HEK293 (cell line): Measurements from ENCODE around the gene ISM2.

Experiments used
- CTCF ChIA-PET: fragments of 350-600 bp; formaldehyde crosslinking; extraction: SDS; loops from one replicate; lab custom pipeline; 2021; ENCODE audit warnings: antibody characterized with exemption; lab: Yijun Ruan, JAX
- POLR2A ChIA-PET: fragments of 300-600 bp; formaldehyde crosslinking; extraction: SDS; loops from one replicate; lab custom pipeline; 2020; ENCODE audit warnings: antibody characterized with exemption, inconsistent platforms; lab: Yijun Ruan, JAX
- H3K27ac ChIP-seq: fragments of 200-500 bp; sonication (Bioruptor generic); 2 replicates; pipeline ENCODE4 v1.5.1; 2014; ENCODE audit warnings: low read depth, low read length, control low read depth, inconsistent platforms; ENCODE audit errors: extremely low read depth
- H3K36me3 ChIP-seq, 2 experiments: fragments of 200-500 bp in 1 of 2; sonication (Bioruptor generic) in 1 of 2; 1 replicate in 1 of 2; 2 replicates in 1 of 2; pipeline ENCODE4 v1.5.1; 2014 to 2017; ENCODE audit warnings: inconsistent platforms in 2 of 2, low read length in 2 of 2; ENCODE audit not compliant: control insufficient read depth in 2 of 2, insufficient read depth in 1 of 2
- H3K4me1 ChIP-seq: fragments of 200-500 bp; sonication (Bioruptor generic); 2 replicates; pipeline ENCODE4 v1.5.1; 2014; ENCODE audit warnings: mild to moderate bottlenecking, low read length, inconsistent platforms; ENCODE audit not compliant: control insufficient read depth, insufficient read depth
- H3K4me3 ChIP-seq: 2 replicates; pipeline ENCODE4 v1.5.1; 2011; ENCODE audit warnings: low read depth, mild to moderate bottlenecking, control low read depth, low read length, moderate library complexity
- H3K9me3 ChIP-seq: fragments of 200-500 bp; sonication (Bioruptor generic); 2 replicates; pipeline ENCODE4 v1.5.1; 2014; ENCODE audit warnings: low read depth, low read length, inconsistent platforms; ENCODE audit not compliant: control insufficient read depth, insufficient read depth
- GLI4 ChIP-seq: fragments of 450-650 bp; formaldehyde crosslinking; IDR thresholded peaks from 2 replicates; pipeline ENCODE4 v1.5.1; 2016; ENCODE audit warnings: missing biosample characterization, missing genetic modification characterization
- HIC1 ChIP-seq: fragments of 450-650 bp; formaldehyde crosslinking; IDR thresholded peaks from 2 replicates; pipeline ENCODE4 v1.5.1; 2016; ENCODE audit warnings: missing biosample characterization, missing genetic modification characterization
- HOXA7 ChIP-seq: sonication (generic); formaldehyde crosslinking; IDR thresholded peaks from 2 replicates; pipeline ENCODE4 v1.8.1; 2022; ENCODE audit warnings: missing genetic modification reagents, borderline replicate concordance
- INSM2 ChIP-seq: fragments of 450-650 bp; formaldehyde crosslinking; IDR thresholded peaks from 2 replicates; pipeline ENCODE4 v1.5.1; 2016; ENCODE audit warnings: missing biosample characterization, missing genetic modification characterization
- KLF17 ChIP-seq: fragments of 450-650 bp; formaldehyde crosslinking; IDR thresholded peaks from 2 replicates; pipeline ENCODE4 v1.5.1; 2016; ENCODE audit warnings: missing biosample characterization, missing genetic modification characterization
- SALL2 ChIP-seq: fragments of 450-650 bp; formaldehyde crosslinking; IDR thresholded peaks from 2 replicates; pipeline ENCODE4 v1.5.0; 2017; ENCODE audit warnings: missing biosample characterization, mild to moderate bottlenecking, missing genetic modification characterization, borderline replicate concordance
- SCRT2 ChIP-seq: fragments of 450-650 bp; formaldehyde crosslinking; IDR thresholded peaks from 2 replicates; pipeline ENCODE4 v1.5.1; 2016; ENCODE audit warnings: missing biosample characterization, missing genetic modification characterization
- ZBTB17 ChIP-seq: fragments of 450-650 bp; formaldehyde crosslinking; IDR thresholded peaks from 2 replicates; pipeline ENCODE4 v1.5.1; 2016; ENCODE audit warnings: missing biosample characterization, missing genetic modification characterization
- ZBTB20 ChIP-seq: fragments of 450-650 bp; formaldehyde crosslinking; IDR thresholded peaks from 2 replicates; pipeline ENCODE4 v1.5.1; 2016; ENCODE audit warnings: missing biosample characterization, missing genetic modification characterization
- ZBTB21 ChIP-seq: fragments of 450-650 bp; formaldehyde crosslinking; IDR thresholded peaks from 2 replicates; pipeline ENCODE4 v1.5.1; 2017; ENCODE audit warnings: missing biosample characterization, missing genetic modification characterization
- ZNF157 ChIP-seq: fragments of 450-650 bp; formaldehyde crosslinking; IDR thresholded peaks from 2 replicates; pipeline ENCODE4 v1.5.1; 2016; ENCODE audit warnings: missing biosample characterization, missing genetic modification characterization
- ZNF202 ChIP-seq: fragments of 450-650 bp; formaldehyde crosslinking; IDR thresholded peaks from 2 replicates; pipeline ENCODE4 v1.5.1; 2016; ENCODE audit warnings: missing biosample characterization, missing genetic modification characterization, borderline replicate concordance
- ZNF274 ChIP-seq, 2 experiments: fragments of 200-500 bp in 1 of 2; fragments of 450-650 bp in 1 of 2; sonication (Bioruptor generic) in 1 of 2; formaldehyde crosslinking in 1 of 2; IDR thresholded peaks; 2 replicates each; pipeline versions ENCODE4 v1.5.1 to v1.6.1; 2014 to 2016; ENCODE audit warnings: borderline replicate concordance in 1 of 2, inconsistent platforms in 1 of 2, low read length in 1 of 2, missing biosample characterization in 1 of 2, missing genetic modification characterization in 1 of 2
- ZNF423 ChIP-seq: fragments of 450-650 bp; formaldehyde crosslinking; IDR thresholded peaks from 2 replicates; pipeline ENCODE4 v1.5.1; 2016; ENCODE audit warnings: missing biosample characterization, missing genetic modification characterization
- ZNF544 ChIP-seq: fragments of 450-650 bp; formaldehyde crosslinking; IDR thresholded peaks from 2 replicates; pipeline ENCODE4 v1.5.0; 2017; ENCODE audit warnings: missing biosample characterization, missing genetic modification characterization
- ZNF585B ChIP-seq: fragments of 450-650 bp; formaldehyde crosslinking; IDR thresholded peaks from 2 replicates; pipeline ENCODE4 v1.5.1; 2016; ENCODE audit warnings: missing biosample characterization, missing genetic modification characterization
- ZNF701 ChIP-seq: fragments of 450-650 bp; formaldehyde crosslinking; IDR thresholded peaks from 2 replicates; pipeline ENCODE4 v1.5.1; 2016; ENCODE audit warnings: missing biosample characterization, missing genetic modification characterization
- ZNF843 ChIP-seq: fragments of 450-650 bp; formaldehyde crosslinking; IDR thresholded peaks from 2 replicates; pipeline ENCODE4 v1.5.1; 2016; ENCODE audit warnings: missing biosample characterization, missing genetic modification characterization
- ZXDB ChIP-seq: fragments of 450-650 bp; formaldehyde crosslinking; IDR thresholded peaks from 2 replicates; pipeline ENCODE4 v1.5.1; 2016; ENCODE audit warnings: missing biosample characterization, missing genetic modification characterization
- TF ChIP-seq, protein P1 (sequence below): fragments of 450-650 bp; formaldehyde crosslinking; IDR thresholded peaks from 2 replicates; pipeline ENCODE4 v1.5.1; 2016; ENCODE audit warnings: missing biosample characterization, missing genetic modification characterization
- TF ChIP-seq, protein P2 (sequence below): fragments of 450-650 bp; formaldehyde crosslinking; IDR thresholded peaks from 2 replicates; pipeline ENCODE4 v1.5.1; 2017; ENCODE audit warnings: missing biosample characterization, missing genetic modification characterization

The ISM2 gene

DNA sequence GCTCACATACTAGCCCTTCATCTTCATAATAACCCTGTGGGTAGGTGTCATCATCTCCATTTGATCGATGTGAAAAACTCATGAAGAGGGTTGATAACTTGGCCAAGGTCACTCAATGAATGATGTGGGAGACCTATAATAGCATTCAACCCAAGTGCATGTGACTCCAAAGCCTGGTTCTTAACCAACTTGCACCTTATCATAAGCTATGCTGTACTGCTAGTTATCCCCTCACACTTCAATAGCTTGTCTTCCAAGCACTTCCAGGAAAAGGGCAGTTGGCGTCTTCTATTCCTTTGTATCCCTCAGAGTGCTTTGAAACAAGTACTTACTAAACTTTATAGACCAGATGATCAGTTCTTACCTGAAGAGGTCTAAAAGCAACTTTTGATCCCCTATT lies 56.4 kb downstream of the ISM2 start:
- ChIA-PET CTCF (no interaction called here), POLR2A (no interaction called here)
- H3K4me3 ChIP-seq: no peak overlapping the region
- TF ChIP-seq ZNF843 (tag by site-specific recombination) (no peak), SCRT2 (tag by site-specific recombination) (no peak), ZBTB21 (no peak), ZNF544 (tag by site-specific recombination) (no peak), ZBTB20 (no peak)
- TF ChIP-seq, protein P1, sequence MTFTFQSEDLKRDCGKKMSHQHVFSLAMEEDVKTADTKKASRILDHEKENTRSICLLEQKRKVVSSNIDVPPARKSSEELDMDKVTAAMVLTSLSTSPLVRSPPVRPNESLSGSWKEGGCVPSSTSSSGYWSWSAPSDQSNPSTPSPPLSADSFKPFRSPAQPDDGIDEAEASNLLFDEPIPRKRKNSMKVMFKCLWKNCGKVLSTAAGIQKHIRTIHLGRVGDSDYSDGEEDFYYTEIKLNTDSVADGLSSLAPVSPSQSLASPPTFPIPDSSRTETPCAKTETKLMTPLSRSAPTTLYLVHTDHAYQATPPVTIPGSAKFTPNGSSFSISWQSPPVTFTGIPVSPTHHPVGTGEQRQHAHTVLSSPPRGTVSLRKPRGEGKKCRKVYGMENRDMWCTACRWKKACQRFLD (tag by site-specific recombination): no peak
- H3K4me1 ChIP-seq: no peaks in the 10 kb centered on the region
- no peak overlapping the region for H3K27ac ChIP-seq
- H3K36me3 ChIP-seq: peaks cover 43 to 49% of the 10 kb centered on the region in 2 experiments
- H3K9me3 ChIP-seq: no peaks in the 10 kb centered on the region

DNA sequence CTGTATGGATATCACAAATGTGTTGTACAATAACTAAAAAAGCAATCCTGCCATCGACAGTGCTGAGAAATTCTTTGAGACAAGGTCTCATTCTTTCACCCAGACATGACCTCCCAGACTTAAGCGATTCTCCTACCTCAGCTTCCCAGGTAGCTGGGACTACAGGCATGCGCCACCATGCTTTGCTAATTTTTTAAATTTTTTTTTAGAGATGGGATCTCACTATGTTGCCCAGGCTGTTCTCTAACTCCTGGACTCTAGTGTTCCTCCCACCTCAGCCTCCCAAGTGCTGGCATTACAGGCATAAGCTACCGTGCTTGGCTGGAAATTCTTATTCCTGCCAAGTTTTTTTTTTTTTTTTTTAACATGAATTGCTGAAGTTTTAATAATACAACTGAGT lies 58.8 kb downstream of the ISM2 start:
- no peaks in the 10 kb centered on the region for H3K4me1 ChIP-seq
- POLR2A ChIA-PET: no interaction called here
- peaks cover 42 to 63% of the 10 kb centered on the region in 2 experiments for H3K36me3 ChIP-seq
- H3K4me3 ChIP-seq: no peak overlapping the region
- H3K27ac ChIP-seq: no peak overlapping the region
- no peak for TF ChIP-seq KLF17
- no peaks in the 10 kb centered on the region for H3K9me3 ChIP-seq
- CTCF ChIA-PET: no interaction called here

- ChIA-PET CTCF (no interaction called here), POLR2A (no interaction called here)
- no peaks in the 10 kb centered on the region for H3K4me1 ChIP-seq
- no peaks in the 10 kb centered on the region for H3K9me3 ChIP-seq
- peaks cover 40 to 65% of the 10 kb centered on the region in 2 experiments for H3K36me3 ChIP-seq
- no peak overlapping the region for H3K27ac ChIP-seq
- H3K4me3 ChIP-seq: no peak overlapping the region
- TF ChIP-seq HIC1 (tag by site-specific recombination): no peak
- TF ChIP-seq INSM2: no peak
- TF ChIP-seq ZXDB (tag by site-specific recombination): no peak
- TF ChIP-seq, protein P2, sequence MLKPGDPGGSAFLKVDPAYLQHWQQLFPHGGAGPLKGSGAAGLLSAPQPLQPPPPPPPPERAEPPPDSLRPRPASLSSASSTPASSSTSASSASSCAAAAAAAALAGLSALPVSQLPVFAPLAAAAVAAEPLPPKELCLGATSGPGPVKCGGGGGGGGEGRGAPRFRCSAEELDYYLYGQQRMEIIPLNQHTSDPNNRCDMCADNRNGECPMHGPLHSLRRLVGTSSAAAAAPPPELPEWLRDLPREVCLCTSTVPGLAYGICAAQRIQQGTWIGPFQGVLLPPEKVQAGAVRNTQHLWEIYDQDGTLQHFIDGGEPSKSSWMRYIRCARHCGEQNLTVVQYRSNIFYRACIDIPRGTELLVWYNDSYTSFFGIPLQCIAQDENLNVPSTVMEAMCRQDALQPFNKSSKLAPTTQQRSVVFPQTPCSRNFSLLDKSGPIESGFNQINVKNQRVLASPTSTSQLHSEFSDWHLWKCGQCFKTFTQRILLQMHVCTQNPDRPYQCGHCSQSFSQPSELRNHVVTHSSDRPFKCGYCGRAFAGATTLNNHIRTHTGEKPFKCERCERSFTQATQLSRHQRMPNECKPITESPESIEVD (tag by site-specific recombination): no peak
- TF ChIP-seq, protein P1 (tag by site-specific recombination): no peak
- TF ChIP-seq ZBTB17 (tag by site-specific recombination): no peak
- TF ChIP-seq ZNF202 (tag by site-specific recombination): no peak
- no peak for TF ChIP-seq ZNF157 (tag by site-specific recombination)
- no peak for TF ChIP-seq ZNF423 (tag by site-specific recombination)
- no peak for TF ChIP-seq SALL2
- no peak for TF ChIP-seq GLI4 (tag by site-specific recombination)
- TF ChIP-seq ZNF274 (IDR thresholded peaks at IDR 0.05; ENCODE audit: low read length): no peak
- TF ChIP-seq ZNF274 (tag by site-specific recombination; IDR thresholded peaks at IDR 0.05; ENCODE audit: borderline replicate concordance): no peak
- no peak for TF ChIP-seq ZNF585B (tag by site-specific recombination)
- no peak for TF ChIP-seq HOXA7 (CRISPR knock-in tag)
- no peak for TF ChIP-seq ZNF701
Measured at GRCh38 chr14:77438596-77438995, 60.0 kb downstream of the ISM2 start.
